ENCODE measurements around the gene CHD2.

- TF ChIP-seq POLR2A (IDR thresholded peaks at IDR 0.05; ENCODE audit: low read depth, low read length) = no peak
- no peak for TF ChIP-seq POLR2AphosphoS5 (IDR thresholded peaks at IDR 0.05; ENCODE audit: low read depth, low read length)
Measured at GRCh38 chr15:93070132-93070531, 170.0 kb downstream of the CHD2 start.
